ENCODE results near the gene TMEM156. TPM values are rescaled to one million over a fixed set of nuclear protein-coding genes. Genes with fewer than 3 reads are reported as not detected.
A peak's percentile ranks its signal among the peaks of the same experiment; 100 is the strongest.

TMEM156 gene
- total RNA-seq, 1 donor from 2014 or later: 29.5 TPM

DNA sequence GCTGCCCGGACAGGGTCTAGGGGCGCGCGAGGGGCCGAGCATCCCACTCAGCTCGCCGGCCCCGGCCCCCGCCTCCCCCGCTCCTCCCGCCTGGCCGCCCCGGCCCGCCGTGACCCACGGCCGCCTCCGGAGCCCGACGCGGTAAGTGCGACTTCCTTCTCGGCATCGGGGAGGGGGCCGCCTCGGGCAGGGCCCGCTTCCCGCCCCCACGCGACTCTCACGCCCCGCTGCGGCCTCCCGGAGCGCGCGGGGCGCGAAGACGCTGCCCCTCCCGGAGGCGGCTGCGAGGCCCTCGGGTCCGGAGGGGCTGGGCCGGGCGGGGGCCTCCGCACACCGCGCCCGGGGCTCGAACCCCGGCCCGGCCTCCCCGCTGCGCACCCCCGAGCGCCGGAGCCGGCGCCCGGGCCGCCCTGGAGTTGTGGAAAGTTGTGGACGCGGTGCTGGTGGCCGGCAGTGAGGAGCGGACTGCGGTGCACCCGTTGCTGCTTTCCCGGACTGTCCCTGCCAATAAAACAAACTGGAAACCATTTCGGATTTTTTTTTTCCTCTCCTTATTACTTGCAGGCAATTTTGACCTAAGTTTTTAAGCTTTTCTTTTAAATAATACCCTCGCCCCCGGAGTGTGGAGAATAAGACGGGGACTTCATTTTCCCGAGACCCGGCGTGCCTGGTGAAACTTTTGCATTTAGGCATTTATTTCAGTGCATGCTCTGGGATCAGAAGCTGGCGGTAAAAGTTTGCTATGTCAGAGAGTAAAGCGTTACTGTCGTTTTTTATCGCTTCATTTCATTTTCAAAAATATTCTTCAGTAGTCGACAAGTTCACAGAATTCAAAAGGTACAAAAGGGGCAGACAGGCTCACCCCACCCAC is 13.0 kb upstream of the TMEM156 start:
- H3K27me3 Mint-ChIP-seq: no peaks in the 10 kb centered on the region
- POLR2A ChIA-PET: interaction anchor here (0.5 to 8.3 kb wide), 19 partner anchors 15 to 1154 kb away, joined by 3 to 215 read pairs (median 6); partner anchors contain the start of genes TLR10, TMEM156 and WDR19
- DNase-seq (no peak), ATAC-seq (ENCODE audit: low read depth) (no peak)
- intact Hi-C loops (cut with micrococcal nuclease): loop anchor here (1.0 to 10.0 kb wide), 13 partner anchors 13 to 590 kb away; partner anchors contain the start of genes KLF3, LIAS, RPL9 and SMIM14
- CTCF ChIA-PET: interaction anchor here (0.6 to 4.6 kb wide), 10 partner anchors 16 to 286 kb away, joined by 3 to 24 read pairs (median 4); no protein-coding TSS in a partner anchor
- peaks cover 21% of the 10 kb centered on the region for H3K36me3 Mint-ChIP-seq (ENCODE audit: low read depth)
- H3K4me3 Mint-ChIP-seq: peak overlapping the region; percentile 94
- peak overlapping the region; percentile 89 for H3K27ac Mint-ChIP-seq
- no peaks in the 10 kb centered on the region for H3K9me3 Mint-ChIP-seq
- no peak for TF ChIP-seq CTCF (IDR thresholded peaks at IDR 0.05)
- H3K4me1 Mint-ChIP-seq: peaks cover 62% of the 10 kb centered on the region

GRCh38 chr4:39044364-39044955 is 12.3 kb upstream of the TMEM156 start:
- Mint-ChIP-seq H3K36me3 (ENCODE audit: low read depth) (peaks cover 21% of the 10 kb centered on the region), H3K4me1 (peaks cover 62% of the 10 kb centered on the region), H3K27me3 (no peaks in the 10 kb centered on the region), H3K27ac (peak overlapping the region; percentile 88), H3K9me3 (no peaks in the 10 kb centered on the region), H3K4me3 (peak overlapping the region; percentile 86)
- no peak for TF ChIP-seq CTCF (IDR thresholded peaks at IDR 0.05)
- DNase-seq (peak; percentile 96), ATAC-seq (ENCODE audit: low read depth) (peak; percentile 86)
- ChIA-PET CTCF (interaction anchor here (0.7 to 4.6 kb wide), 7 partner anchors 12 to 285 kb away, joined by 3 to 24 read pairs (median 5); partner anchors contain the start of gene TMEM156), POLR2A (interaction anchor here (0.5 to 8.3 kb wide), 26 partner anchors 10 to 1153 kb away, joined by 3 to 215 read pairs (median 4); partner anchors contain the start of genes TLR10, TMEM156, UBE2K and WDR19)
- intact Hi-C loops (cut with micrococcal nuclease): loop anchor here (1.0 to 10.0 kb wide), 11 partner anchors 12 to 590 kb away; partner anchors contain the start of genes KLF3, LIAS, RPL9 and SMIM14

DNA sequence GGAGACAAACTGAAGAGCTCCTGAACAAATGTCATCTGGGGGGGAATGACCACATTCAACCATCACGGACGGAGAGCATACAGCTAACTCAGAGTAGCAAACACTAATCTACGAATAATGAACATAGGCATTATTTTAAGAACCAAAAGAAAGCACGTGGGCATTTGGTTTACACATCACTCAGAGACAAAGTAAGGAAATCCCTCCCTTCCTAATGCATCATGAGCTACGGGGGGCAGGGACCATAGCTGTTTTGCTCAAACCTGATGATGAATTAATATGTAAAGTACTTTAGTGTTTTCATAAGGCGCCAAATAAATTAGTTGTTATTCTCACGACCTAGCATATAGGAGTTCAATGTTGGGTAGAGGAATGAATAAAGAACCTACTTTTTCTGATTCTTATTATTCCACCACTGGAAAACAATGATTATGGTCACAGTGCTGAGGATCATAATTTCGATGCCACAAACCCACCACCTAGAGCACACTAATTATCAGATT is 11.7 kb upstream of the TMEM156 start:
- Mint-ChIP-seq H3K27me3 (no peaks in the 10 kb centered on the region), H3K4me3 (peak overlapping the region; percentile 86), H3K27ac (peak overlapping the region; percentile 88), H3K4me1 (peaks cover 62% of the 10 kb centered on the region), H3K36me3 (ENCODE audit: low read depth) (peaks cover 21% of the 10 kb centered on the region), H3K9me3 (no peaks in the 10 kb centered on the region)
- CTCF ChIA-PET: interaction anchor here (0.8 to 4.6 kb wide), 7 partner anchors 12 to 285 kb away, joined by 3 to 24 read pairs (median 5); partner anchors contain the start of gene TMEM156
- intact Hi-C loops (cut with micrococcal nuclease): loop anchor here (1.0 to 10.0 kb wide), 11 partner anchors 12 to 591 kb away; partner anchors contain the start of genes KLF3, LIAS, RPL9 and SMIM14
- POLR2A ChIA-PET: interaction anchor here (0.6 to 8.3 kb wide), 24 partner anchors 10 to 1152 kb away, joined by 3 to 215 read pairs (median 4); partner anchors contain the start of genes TLR10, TMEM156, UBE2K and WDR19
- peak; percentile 16 for ATAC-seq (ENCODE audit: low read depth)
- DNase-seq: no peak
- no peak for TF ChIP-seq CTCF (IDR thresholded peaks at IDR 0.05)

GRCh38 chr4:39043058-39043860 is 11.1 kb upstream of the TMEM156 start:
- ATAC-seq (ENCODE audit: low read depth) (no peak), DNase-seq (no peak)
- ChIA-PET POLR2A (interaction anchor here (0.7 to 8.3 kb wide), 18 partner anchors 11 to 1152 kb away, joined by 3 to 215 read pairs (median 5); partner anchors contain the start of genes TLR10, TMEM156, UBE2K and WDR19), CTCF (interaction anchor here (0.9 to 4.6 kb wide), 4 partner anchors 14 to 141 kb away, joined by 3 to 24 read pairs (median 8); no protein-coding TSS in a partner anchor)
- H3K27ac Mint-ChIP-seq: peak overlapping the region; percentile 88
- H3K9me3 Mint-ChIP-seq: no peaks in the 10 kb centered on the region
- peaks cover 61% of the 10 kb centered on the region for H3K4me1 Mint-ChIP-seq
- intact Hi-C loops (cut with micrococcal nuclease): loop anchor here (5.0 to 10.0 kb wide), 3 partner anchors 381 to 592 kb away; partner anchors contain the start of genes KLF3, LIAS, RPL9 and SMIM14
- H3K27me3 Mint-ChIP-seq: no peaks in the 10 kb centered on the region
- H3K4me3 Mint-ChIP-seq: peak overlapping the region; percentile 86
- TF ChIP-seq CTCF (IDR thresholded peaks at IDR 0.05): no peak
- H3K36me3 Mint-ChIP-seq (ENCODE audit: low read depth): peaks cover 18% of the 10 kb centered on the region
